ENCODE measurements around the gene TRIAP1. TPM values are rescaled to one million over a fixed set of nuclear protein-coding genes. Genes with fewer than 3 reads are reported as not detected.
"Not testable (repeated sequence)": the region's sequence is repeated elsewhere in the genome, so short reads cannot be mapped to it uniquely, and the experiment has no call there.

The TRIAP1 gene
- total RNA-seq, 6 donors from 2014 or later, result 5.2 to 21.1 (median 18.7) TPM; not detected in 1

DNA sequence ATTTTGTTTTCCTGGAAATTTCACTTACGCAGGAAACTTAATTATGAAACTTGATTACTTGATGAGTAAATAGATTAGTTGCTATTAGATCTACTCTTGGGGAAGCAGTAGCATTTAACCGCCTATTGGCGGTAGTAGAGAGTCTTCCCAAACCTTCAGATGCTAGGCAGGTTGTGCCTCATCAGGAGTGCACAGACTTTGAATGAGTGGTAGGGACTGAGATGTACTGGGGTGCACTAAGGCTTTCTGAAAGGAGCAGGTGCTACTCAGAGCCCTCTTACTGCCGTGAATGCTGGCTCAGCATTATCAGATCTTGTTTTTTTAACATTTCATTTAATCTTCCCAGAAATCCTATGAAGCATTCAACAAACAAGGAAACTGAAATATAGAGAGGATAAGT, 7.8 kb upstream of the TRIAP1 start:
- TF ChIP-seq EP300 (IDR thresholded peaks at IDR 0.05), result no peak
- TF ChIP-seq, protein P1, sequence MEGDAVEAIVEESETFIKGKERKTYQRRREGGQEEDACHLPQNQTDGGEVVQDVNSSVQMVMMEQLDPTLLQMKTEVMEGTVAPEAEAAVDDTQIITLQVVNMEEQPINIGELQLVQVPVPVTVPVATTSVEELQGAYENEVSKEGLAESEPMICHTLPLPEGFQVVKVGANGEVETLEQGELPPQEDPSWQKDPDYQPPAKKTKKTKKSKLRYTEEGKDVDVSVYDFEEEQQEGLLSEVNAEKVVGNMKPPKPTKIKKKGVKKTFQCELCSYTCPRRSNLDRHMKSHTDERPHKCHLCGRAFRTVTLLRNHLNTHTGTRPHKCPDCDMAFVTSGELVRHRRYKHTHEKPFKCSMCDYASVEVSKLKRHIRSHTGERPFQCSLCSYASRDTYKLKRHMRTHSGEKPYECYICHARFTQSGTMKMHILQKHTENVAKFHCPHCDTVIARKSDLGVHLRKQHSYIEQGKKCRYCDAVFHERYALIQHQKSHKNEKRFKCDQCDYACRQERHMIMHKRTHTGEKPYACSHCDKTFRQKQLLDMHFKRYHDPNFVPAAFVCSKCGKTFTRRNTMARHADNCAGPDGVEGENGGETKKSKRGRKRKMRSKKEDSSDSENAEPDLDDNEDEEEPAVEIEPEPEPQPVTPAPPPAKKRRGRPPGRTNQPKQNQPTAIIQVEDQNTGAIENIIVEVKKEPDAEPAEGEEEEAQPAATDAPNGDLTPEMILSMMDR (IDR thresholded peaks at IDR 0.05), result peak in 4 of 6 experiments; percentile 25 to 47 (median 36)
- peak in 1 of 2 donors; percentile 50 for ATAC-seq (ENCODE audit: low FRiP score in 2 of 2)
- no peak for DNase-seq
- Histone ChIP-seq H3K36me3 (peaks cover 15 to 65% (median 37%) of the 10 kb centered on the region in 4 donors), H3K4me3 (no peak overlapping the region), H3K4me1 (no peaks in the 10 kb centered on the region), H3K9me3 (no peaks in the 10 kb centered on the region), H3K27me3 (no peaks in the 10 kb centered on the region), H3K27ac (no peak overlapping the region)
- 77 to 85% methylated on average over 4 of the region's 4 CpGs for WGBS, 2 donors

DNA sequence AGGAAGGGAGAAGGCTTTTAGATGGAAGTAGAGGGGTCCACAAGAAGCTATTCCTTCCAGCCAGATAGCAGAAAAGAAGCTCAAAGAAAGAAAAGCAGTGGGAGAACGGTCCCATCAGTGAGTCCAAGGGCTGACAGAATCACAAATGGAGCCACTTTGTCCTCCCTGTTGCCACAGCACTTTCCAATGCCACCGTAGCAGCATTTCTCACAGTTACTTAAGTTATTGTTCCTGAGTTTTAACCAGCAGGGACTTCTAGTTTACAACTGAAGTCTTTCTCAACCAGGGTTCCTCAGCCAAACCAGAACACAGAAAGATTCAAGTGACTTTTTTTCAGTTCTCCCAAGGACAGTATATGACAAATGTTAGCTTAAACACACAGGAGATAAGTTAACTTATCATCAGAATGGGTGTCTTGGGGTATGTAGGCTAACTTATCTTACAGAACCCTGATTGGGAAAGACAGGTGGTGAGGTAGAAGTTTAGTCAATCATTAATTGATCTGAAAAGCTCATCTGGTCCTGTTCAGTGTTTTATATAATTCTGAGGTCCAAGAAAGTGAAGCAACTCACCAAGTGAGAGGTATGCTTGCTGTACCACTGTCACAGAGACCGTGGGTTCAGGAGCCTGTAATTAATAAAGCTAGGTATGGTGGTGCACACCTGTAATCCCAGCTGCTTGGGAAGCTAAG, 7.0 kb upstream of the TRIAP1 start:
- Histone ChIP-seq H3K36me3 (peaks cover 7 to 64% (median 29%) of the 10 kb centered on the region in 4 donors), H3K9me3 (no peaks in the 10 kb centered on the region), H3K4me3 (no peak overlapping the region), H3K27me3 (no peaks in the 10 kb centered on the region), H3K27ac (no peak overlapping the region), H3K4me1 (peaks cover 0 to 6% (median 0%) of the 10 kb centered on the region in 4 donors)
- 97 to 100% methylated on average over 3 of the region's 3 CpGs for WGBS, 2 donors
- no peak for ATAC-seq (ENCODE audit: low FRiP score in 2 of 2)
- DNase-seq, result no peak
- TF ChIP-seq POLR2AphosphoS5 (IDR thresholded peaks at IDR 0.05), result no peak
- TF ChIP-seq EP300 (IDR thresholded peaks at IDR 0.05), result no peak
- no peak for TF ChIP-seq POLR2A (IDR thresholded peaks at IDR 0.05)
- TF ChIP-seq, protein P1 (IDR thresholded peaks at IDR 0.05), result no peak

DNA sequence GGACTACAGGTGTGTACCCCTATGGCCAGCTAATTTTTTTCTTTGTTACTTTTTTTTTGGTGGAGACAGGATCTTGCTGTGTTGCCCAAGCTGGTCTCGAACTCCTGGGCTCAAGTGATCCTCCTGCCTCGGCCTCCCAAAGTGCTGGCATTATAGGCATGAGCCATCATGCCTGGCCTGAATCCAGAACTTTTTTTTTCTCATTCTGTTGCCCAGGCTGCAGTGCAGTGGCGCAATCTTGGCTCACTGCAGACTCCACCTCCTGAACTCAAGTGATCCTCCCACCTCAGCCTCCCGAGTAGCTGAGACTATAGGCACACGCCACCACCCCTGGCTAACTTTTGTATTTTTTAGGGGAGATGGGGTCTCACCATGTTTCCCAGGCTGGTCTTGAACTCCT, 6.3 kb upstream of the TRIAP1 start:
- H3K9me3 ChIP-seq; DNase-seq; H3K4me3 ChIP-seq; ATAC-seq (ENCODE audit: low FRiP score in 2 of 2); H3K27me3 ChIP-seq; H3K27ac ChIP-seq: not testable (repeated sequence)
- Histone ChIP-seq H3K4me1 (peaks cover 3 to 13% (median 6%) of the 10 kb centered on the region in 4 donors), H3K36me3 (peaks cover 4 to 59% (median 22%) of the 10 kb centered on the region in 4 donors)
- WGBS, 2 donors, result 89 to 91% methylated on average over 5 of the region's 5 CpGs

DNA sequence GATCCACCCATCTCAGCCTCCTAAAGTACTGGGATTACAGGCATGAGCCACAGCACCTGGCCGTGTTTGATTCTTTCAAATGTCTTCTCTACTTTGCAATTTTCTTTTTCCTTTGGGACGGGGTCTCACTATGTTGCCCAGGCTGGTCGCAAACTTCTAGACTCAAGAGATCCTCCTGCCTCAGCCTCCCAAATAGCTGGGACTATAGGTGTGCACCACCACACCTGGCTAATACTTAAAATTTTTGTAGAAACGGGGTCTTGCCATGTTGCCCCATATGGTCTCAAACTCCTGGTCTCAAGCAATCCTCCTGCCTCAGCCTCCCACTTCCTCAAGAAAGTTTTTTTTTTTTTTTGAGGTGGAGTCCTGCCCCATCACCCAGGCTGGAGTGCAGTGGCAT, 1.8 kb upstream of the TRIAP1 start:
- peaks cover 19 to 33% (median 25%) of the 10 kb centered on the region in 4 donors for H3K4me1 ChIP-seq
- peak overlapping the region in 1 of 4 donors; percentile 80 for H3K4me3 ChIP-seq
- TF ChIP-seq, protein P1 (IDR thresholded peaks at IDR 0.05), result no peak
- H3K9me3 ChIP-seq, result no peaks in the 10 kb centered on the region
- DNase-seq (no peak), ATAC-seq (ENCODE audit: low FRiP score in 2 of 2) (no peak)
- no peak overlapping the region for H3K27ac ChIP-seq
- H3K27me3 ChIP-seq, result no peaks in the 10 kb centered on the region
- peaks cover 0 to 42% (median 18%) of the 10 kb centered on the region in 4 donors for H3K36me3 ChIP-seq
- WGBS, 2 donors, result 90 to 96% methylated on average over 4 of the region's 4 CpGs

DNA sequence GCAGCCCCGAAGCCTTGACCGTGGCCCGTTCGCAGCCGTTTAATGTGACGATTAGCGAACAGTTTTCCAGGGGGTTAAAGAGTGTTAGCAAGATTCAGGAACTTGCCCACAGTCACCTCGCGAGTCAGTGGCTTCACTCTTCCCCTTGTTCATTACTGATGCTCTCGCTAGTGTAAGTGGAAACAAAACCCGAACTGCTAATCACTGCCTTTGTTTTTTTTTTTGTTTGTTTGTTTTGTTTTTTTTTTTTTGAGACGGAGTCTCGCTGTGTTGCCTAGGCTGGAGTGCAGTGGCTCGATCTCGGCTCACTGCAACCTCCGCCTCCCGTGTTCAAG, 627 bp upstream of the TRIAP1 start:
- peaks cover 19 to 33% (median 25%) of the 10 kb centered on the region in 4 donors for H3K4me1 ChIP-seq
- peaks cover 4 to 48% (median 23%) of the 10 kb centered on the region in 4 donors for H3K36me3 ChIP-seq
- WGBS, 2 donors, result 6 to 7% methylated on average over 17 of the region's 17 CpGs
- peak overlapping the region; percentile 74 to 100 (median 85) for H3K4me3 ChIP-seq
- not testable (repeated sequence) for H3K27me3 ChIP-seq; DNase-seq; ATAC-seq (ENCODE audit: low FRiP score in 2 of 2); H3K9me3 ChIP-seq
- peak overlapping the region; percentile 85 to 95 (median 88) for H3K27ac ChIP-seq

DNA sequence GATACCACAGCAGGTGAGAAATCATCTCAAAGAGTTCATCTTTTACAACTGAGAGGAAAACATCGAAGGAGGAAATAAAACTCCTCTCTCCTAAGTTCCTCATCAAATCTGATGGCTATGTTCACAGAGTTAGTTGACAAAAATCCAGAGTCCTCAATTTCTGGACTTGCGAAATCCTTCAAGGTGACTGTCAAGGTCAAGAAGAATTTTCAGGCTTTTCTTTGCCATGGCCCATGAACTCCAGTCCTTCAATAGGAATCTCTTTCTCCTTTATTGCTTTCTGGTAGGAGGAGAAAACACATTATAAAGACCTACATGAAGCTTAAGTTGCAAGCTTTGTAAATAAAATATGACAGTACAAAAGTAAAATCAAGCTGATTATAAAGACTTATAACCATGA, 1.5 kb downstream of the TRIAP1 start:
- H3K27ac ChIP-seq, result no peak overlapping the region
- no peaks in the 10 kb centered on the region for H3K9me3 ChIP-seq
- DNase-seq (no peak), ATAC-seq (ENCODE audit: low FRiP score in 2 of 2) (no peak)
- no peaks in the 10 kb centered on the region for H3K27me3 ChIP-seq
- 89 to 96% methylated on average over 2 of the region's 2 CpGs for WGBS, 2 donors
- no peak for TF ChIP-seq EP300 (IDR thresholded peaks at IDR 0.05)
- no peak for TF ChIP-seq POLR2AphosphoS5 (IDR thresholded peaks at IDR 0.05)
- no peak for TF ChIP-seq POLR2A (IDR thresholded peaks at IDR 0.05)
- TF ChIP-seq, protein P1 (IDR thresholded peaks at IDR 0.05), result no peak
- no peak overlapping the region for H3K4me3 ChIP-seq
- H3K36me3 ChIP-seq, result peaks cover 4 to 61% (median 26%) of the 10 kb centered on the region in 4 donors
- peaks cover 21 to 38% (median 28%) of the 10 kb centered on the region in 4 donors for H3K4me1 ChIP-seq
